Panc1 (cell line): Measurements from ENCODE around the gene SLC17A5. TPM values are rescaled to one million over a fixed set of nuclear protein-coding genes. Genes with fewer than 3 reads are reported as not detected.

Experiments used
- ATAC-seq: fragments of 200-7000 bp; cut with Tn5 transposase; 2 replicates; pipeline ENCODE4 v1.9.1; 2020; ENCODE audit warnings: mild to moderate bottlenecking, moderate library complexity
- BruUV-seq: library from RNA; stranded (reverse); fragments of 400-500 nt; replicated peaks from 2 replicates; lab custom pipeline; 2021; lab: Mats Ljungman, UMichigan
- CTCF ChIA-PET: fragments of 300-600 bp; sonication (Branson Sonifier 250); formaldehyde crosslinking; loops from one replicate; lab custom pipeline; 2022; ENCODE audit warnings: antibody characterized with exemption; lab: Charles Lee
- POLR2A ChIA-PET: fragments of 300-600 bp; sonication (Branson Sonifier 250); formaldehyde crosslinking; loops from one replicate; lab custom pipeline; 2022; ENCODE audit warnings: antibody characterized with exemption; lab: Charles Lee
- DNase-seq: peaks from one replicate; pipeline ENCODE4 v3.0.0-alpha.2; 2010; ENCODE audit warnings: low read depth, low spot score
- H3K27ac ChIP-seq: 2 replicates; pipeline ENCODE4 v1.5.1; 2011; ENCODE audit warnings: mild to moderate bottlenecking, low read length, inconsistent platforms
- H3K27me3 ChIP-seq: fragments of 200-500 bp; sonication (Bioruptor generic); 2 replicates; pipeline ENCODE4 v1.6.0; 2014; ENCODE audit warnings: low read length, inconsistent platforms; ENCODE audit not compliant: control insufficient read depth, insufficient read depth
- H3K36me3 ChIP-seq: fragments of 200-500 bp; sonication (Bioruptor generic); 2 replicates; pipeline ENCODE4 v1.5.1; 2014; ENCODE audit warnings: inconsistent platforms, mild to moderate bottlenecking, low read length, moderate library complexity; ENCODE audit not compliant: control insufficient read depth, insufficient read depth
- H3K4me1 ChIP-seq: 2 replicates; pipeline ENCODE4 v1.5.1; 2011; ENCODE audit warnings: inconsistent platforms, mild to moderate bottlenecking, low read length, moderate library complexity; ENCODE audit not compliant: control insufficient read depth, insufficient read depth
- H3K4me3 ChIP-seq, 2 experiments: 2 replicates each; pipeline ENCODE4 v1.5.1; 2011 to 2012; ENCODE audit warnings: low read depth in 2 of 2, low read length in 2 of 2, mild to moderate bottlenecking in 2 of 2, inconsistent platforms in 1 of 2, moderate library complexity in 1 of 2
- H3K9me3 ChIP-seq: fragments of 200-500 bp; sonication (Bioruptor generic); 2 replicates; pipeline ENCODE4 v1.5.1; 2014; ENCODE audit warnings: low read depth, mild to moderate bottlenecking, inconsistent platforms, low read length, moderate library complexity; ENCODE audit not compliant: control insufficient read depth, insufficient read depth
- POLR2AphosphoS5 ChIP-seq: IDR thresholded peaks from 2 replicates; pipeline ENCODE4 v1.6.1; 2012; ENCODE audit warnings: mild to moderate bottlenecking, low read depth, low read length, moderate library complexity
- SIN3A ChIP-seq: IDR thresholded peaks from 2 replicates; pipeline ENCODE4 v1.6.1; 2012; ENCODE audit warnings: low read depth, mild to moderate bottlenecking, low read length, moderate library complexity, borderline replicate concordance; ENCODE audit not compliant: insufficient read depth
- TCF7L2 ChIP-seq: IDR thresholded peaks from 2 replicates; pipeline ENCODE4 v1.6.1; 2011; ENCODE audit warnings: mild to moderate bottlenecking, low read depth, low read length, inconsistent platforms
- in situ Hi-C: cut with HindIII; loops from 2 replicates; pipeline ENCODE4 v1.10.0; 2016; ENCODE audit warnings: low sequenced_read_pairs, low pct_unique_long_range_greater_than_20kb
- intact Hi-C: fragments of 100-400 bp; cut with micrococcal nuclease; formaldehyde crosslinking; loops from one replicate; pipeline ENCODE4 v1.10.0; 2022; ENCODE audit not compliant: unreplicated experiment
- total RNA-seq: library from RNA; stranded (reverse); gene quantifications from one replicate; pipeline ENCODE4 v1.2.1, GENCODE V29; 2021; ENCODE audit not compliant: unreplicated experiment
- TF ChIP-seq, protein P1 (sequence below): fragments of 450-650 bp; IDR thresholded peaks from 2 replicates; pipeline ENCODE4 v1.5.1; 2017; ENCODE audit warnings: mild to moderate bottlenecking
- TF ChIP-seq, protein P2 (sequence below), 2 experiments: IDR thresholded peaks; 2 replicates each; pipeline ENCODE4 v1.6.1; 2011 to 2012; ENCODE audit warnings: low read depth in 2 of 2, control low read depth in 1 of 2, low read length in 1 of 2, mild to moderate bottlenecking in 1 of 2, moderate library complexity in 1 of 2; ENCODE audit not compliant: insufficient read depth in 1 of 2

The SLC17A5 gene
- total RNA-seq, 1 experiment from 2014 or later = 20.6 TPM

DNA sequence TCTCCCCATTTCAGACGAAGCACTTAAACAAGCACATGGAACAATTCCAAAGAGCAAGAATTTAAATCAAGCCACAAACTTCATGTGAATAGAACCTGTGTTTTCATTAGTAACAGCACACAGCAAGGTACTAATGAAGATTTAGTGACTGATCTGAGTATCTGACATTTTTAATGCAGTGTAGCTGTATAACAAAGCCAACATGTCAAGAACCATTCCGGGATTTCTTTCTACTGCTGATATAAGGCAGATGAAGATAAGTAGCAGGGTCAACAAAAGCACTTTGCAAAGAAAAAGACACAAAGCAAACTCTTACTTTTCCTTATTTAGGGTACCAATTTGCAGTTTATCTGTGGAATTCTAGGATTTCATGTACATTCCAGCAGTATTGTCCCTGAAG is 11.3 kb downstream of the SLC17A5 start:
- Histone ChIP-seq H3K9me3 (no peaks in the 10 kb centered on the region), H3K36me3 (0 out of 2 replicates have a peak, but pooled peaks cover 5% of the 10 kb centered on the region), H3K4me3 (no peak overlapping the region), H3K4me1 (peaks cover 8% of the 10 kb centered on the region; the same call in 1 of the 2 replicates), H3K27ac (0 out of 2 replicates have a peak overlapping the region, but pooled peaks have one; percentile 12), H3K27me3 (no peaks in the 10 kb centered on the region)
- intact Hi-C loops = no loop called here
- TF ChIP-seq POLR2AphosphoS5 = no peak
- TF ChIP-seq TCF7L2 = no peak
- TF ChIP-seq, protein P1, sequence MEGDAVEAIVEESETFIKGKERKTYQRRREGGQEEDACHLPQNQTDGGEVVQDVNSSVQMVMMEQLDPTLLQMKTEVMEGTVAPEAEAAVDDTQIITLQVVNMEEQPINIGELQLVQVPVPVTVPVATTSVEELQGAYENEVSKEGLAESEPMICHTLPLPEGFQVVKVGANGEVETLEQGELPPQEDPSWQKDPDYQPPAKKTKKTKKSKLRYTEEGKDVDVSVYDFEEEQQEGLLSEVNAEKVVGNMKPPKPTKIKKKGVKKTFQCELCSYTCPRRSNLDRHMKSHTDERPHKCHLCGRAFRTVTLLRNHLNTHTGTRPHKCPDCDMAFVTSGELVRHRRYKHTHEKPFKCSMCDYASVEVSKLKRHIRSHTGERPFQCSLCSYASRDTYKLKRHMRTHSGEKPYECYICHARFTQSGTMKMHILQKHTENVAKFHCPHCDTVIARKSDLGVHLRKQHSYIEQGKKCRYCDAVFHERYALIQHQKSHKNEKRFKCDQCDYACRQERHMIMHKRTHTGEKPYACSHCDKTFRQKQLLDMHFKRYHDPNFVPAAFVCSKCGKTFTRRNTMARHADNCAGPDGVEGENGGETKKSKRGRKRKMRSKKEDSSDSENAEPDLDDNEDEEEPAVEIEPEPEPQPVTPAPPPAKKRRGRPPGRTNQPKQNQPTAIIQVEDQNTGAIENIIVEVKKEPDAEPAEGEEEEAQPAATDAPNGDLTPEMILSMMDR = no peak
- no peak for TF ChIP-seq SIN3A
- TF ChIP-seq, protein P2, sequence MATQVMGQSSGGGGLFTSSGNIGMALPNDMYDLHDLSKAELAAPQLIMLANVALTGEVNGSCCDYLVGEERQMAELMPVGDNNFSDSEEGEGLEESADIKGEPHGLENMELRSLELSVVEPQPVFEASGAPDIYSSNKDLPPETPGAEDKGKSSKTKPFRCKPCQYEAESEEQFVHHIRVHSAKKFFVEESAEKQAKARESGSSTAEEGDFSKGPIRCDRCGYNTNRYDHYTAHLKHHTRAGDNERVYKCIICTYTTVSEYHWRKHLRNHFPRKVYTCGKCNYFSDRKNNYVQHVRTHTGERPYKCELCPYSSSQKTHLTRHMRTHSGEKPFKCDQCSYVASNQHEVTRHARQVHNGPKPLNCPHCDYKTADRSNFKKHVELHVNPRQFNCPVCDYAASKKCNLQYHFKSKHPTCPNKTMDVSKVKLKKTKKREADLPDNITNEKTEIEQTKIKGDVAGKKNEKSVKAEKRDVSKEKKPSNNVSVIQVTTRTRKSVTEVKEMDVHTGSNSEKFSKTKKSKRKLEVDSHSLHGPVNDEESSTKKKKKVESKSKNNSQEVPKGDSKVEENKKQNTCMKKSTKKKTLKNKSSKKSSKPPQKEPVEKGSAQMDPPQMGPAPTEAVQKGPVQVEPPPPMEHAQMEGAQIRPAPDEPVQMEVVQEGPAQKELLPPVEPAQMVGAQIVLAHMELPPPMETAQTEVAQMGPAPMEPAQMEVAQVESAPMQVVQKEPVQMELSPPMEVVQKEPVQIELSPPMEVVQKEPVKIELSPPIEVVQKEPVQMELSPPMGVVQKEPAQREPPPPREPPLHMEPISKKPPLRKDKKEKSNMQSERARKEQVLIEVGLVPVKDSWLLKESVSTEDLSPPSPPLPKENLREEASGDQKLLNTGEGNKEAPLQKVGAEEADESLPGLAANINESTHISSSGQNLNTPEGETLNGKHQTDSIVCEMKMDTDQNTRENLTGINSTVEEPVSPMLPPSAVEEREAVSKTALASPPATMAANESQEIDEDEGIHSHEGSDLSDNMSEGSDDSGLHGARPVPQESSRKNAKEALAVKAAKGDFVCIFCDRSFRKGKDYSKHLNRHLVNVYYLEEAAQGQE (IDR thresholded peaks at IDR 0.05; ENCODE audit: insufficient read depth in 1 of 2, low read depth in 2 of 2, low read length in 1 of 2) = no peak
- in situ Hi-C loops = no loop called here
- no TSS peak for BruUV-seq
- POLR2A ChIA-PET = no interaction called here
- DNase-seq (no peak), ATAC-seq (no peak)
- CTCF ChIA-PET = no interaction called here

DNA sequence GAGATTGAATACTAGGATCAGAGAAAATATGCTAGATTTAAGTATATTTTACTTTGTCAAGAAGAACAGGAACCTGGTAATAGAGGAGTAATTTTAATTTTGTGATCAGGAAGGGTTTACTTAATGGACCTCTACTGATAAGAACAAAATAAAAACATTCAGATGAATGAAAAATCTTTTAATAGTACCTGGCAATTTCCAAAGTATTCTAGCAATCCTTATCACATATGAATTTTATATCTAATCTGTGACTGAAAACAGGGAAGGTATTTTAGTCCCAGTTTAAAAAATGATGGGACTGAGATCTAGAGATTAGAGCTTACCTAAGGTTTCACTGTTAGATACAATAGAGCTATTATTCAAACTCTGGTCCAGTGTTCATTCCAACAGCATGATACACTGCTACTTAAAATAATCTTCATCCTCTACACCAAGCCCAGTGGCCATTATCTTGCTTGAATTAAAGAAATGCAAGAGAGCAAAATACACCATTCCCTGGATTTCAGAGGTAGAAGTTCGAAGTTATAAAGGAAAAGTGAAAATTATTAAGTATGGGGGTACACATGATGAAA is 13.5 kb downstream of the SLC17A5 start:
- no peak overlapping the region for H3K27ac ChIP-seq
- BruUV-seq = no TSS peak
- peak; percentile 67; the same call in 1 of the 2 replicates for ATAC-seq

More for the DNA sequence above, 13.5 kb downstream of the SLC17A5 start:
- no peak for DNase-seq
- CTCF ChIA-PET = no interaction called here
- Histone ChIP-seq H3K27me3 (no peaks in the 10 kb centered on the region), H3K9me3 (no peaks in the 10 kb centered on the region), H3K4me1 (peaks cover 8% of the 10 kb centered on the region; the same call in 1 of the 2 replicates), H3K36me3 (peaks cover 5% of the 10 kb centered on the region; the same call in 1 of the 2 replicates), H3K4me3 (no peak overlapping the region)
- intact Hi-C loops (no loop called here), in situ Hi-C loops (no loop called here)
- POLR2A ChIA-PET = no interaction called here
- TF ChIP-seq, protein P2 (IDR thresholded peaks at IDR 0.05; ENCODE audit: insufficient read depth in 1 of 2, low read depth in 2 of 2, low read length in 1 of 2) = no peak
